MM.1S (cell line): ENCODE data around the gene P2RX6.

Source experiments
- EZH2phosphoT487 ChIP-seq: fragments of 300-600 bp; sonication (generic); IDR thresholded peaks from 2 replicates; pipeline ENCODE4 v1.6.1; 2018; ENCODE audit warnings: antibody characterized with exemption, low read length
- TF ChIP-seq, protein P1 (sequence below): fragments of 300-600 bp; sonication (generic); IDR thresholded peaks from 2 replicates; pipeline ENCODE4 v1.5.1; 2016; ENCODE audit warnings: antibody characterized with exemption, low read length, mixed read lengths

DNA sequence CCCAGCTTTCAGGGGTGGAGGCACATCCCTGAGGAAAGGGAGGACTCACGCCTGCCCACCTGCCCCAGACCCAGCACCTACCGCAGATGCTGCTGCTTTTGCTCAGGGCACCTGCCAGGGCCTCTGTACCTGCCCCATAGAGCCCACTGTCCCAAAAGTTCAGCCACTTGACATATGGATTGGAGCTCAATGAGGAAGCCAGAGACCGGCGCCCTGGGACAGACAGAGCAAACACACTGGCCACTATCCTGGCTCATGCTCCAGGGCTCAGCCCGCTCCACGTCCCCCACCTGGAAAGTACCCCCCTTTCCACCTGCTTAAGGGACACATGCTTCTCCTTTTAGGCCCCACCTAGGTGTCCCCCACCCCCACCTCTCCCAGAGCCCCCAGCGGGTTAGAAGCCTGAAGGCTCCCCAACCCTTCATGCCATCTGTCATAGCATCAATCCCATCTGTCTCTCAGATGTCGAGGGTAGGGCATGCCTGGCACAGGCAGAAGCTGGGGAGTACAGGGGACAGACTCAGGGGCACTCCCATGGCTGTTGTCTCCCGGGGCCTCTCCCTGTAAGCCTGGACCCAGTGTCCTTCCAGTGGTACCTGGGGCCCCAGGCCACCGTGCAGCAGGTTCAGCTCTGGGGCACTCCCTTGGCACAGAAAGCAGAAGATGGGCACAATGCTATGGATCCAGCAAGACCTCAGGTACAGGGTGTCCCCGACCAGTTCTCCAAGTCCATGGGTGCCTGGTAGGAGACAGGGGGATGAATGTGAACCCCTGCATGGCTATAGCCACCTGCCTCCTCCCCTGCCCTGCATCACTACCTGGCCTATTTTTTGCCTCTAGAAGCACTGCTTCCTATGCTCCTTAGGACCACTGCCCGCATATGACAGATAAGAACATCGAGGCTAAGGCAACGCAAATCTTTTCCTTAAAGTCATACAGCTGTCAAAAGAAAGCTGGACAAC is 2.2 kb upstream of the P2RX6 start:
- TF ChIP-seq, protein P1, sequence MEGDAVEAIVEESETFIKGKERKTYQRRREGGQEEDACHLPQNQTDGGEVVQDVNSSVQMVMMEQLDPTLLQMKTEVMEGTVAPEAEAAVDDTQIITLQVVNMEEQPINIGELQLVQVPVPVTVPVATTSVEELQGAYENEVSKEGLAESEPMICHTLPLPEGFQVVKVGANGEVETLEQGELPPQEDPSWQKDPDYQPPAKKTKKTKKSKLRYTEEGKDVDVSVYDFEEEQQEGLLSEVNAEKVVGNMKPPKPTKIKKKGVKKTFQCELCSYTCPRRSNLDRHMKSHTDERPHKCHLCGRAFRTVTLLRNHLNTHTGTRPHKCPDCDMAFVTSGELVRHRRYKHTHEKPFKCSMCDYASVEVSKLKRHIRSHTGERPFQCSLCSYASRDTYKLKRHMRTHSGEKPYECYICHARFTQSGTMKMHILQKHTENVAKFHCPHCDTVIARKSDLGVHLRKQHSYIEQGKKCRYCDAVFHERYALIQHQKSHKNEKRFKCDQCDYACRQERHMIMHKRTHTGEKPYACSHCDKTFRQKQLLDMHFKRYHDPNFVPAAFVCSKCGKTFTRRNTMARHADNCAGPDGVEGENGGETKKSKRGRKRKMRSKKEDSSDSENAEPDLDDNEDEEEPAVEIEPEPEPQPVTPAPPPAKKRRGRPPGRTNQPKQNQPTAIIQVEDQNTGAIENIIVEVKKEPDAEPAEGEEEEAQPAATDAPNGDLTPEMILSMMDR = no peak
- TF ChIP-seq EZH2phosphoT487 = no peak
